ENCODE data around the gene IZUMO4. TPM values are rescaled to one million over a fixed set of nuclear protein-coding genes. Genes with fewer than 3 reads are reported as not detected.
A peak's percentile ranks its signal among the peaks of the same experiment; 100 is the strongest.

The IZUMO4 gene
- total RNA-seq, 4 donors from 2014 or later = 0.93 to 1.4 TPM; not detected in 2

GRCh38 chr19:2060884-2061494 lies 35.7 kb upstream of the IZUMO4 start:
- intact Hi-C loops (cut with DNase I; ENCODE audit: low total_unique reads) = loop anchor here (1.0 to 10.0 kb wide), 6 partner anchors 29 to 1314 kb away; partner anchors contain the start of genes GPX4 and MIDN
- Histone ChIP-seq H3K27me3 (no peaks in the 10 kb centered on the region), H3K27ac (peak overlapping the region; percentile 95 to 100 (median 98)), H3K4me3 (peak overlapping the region; percentile 65 to 96 (median 74)), H3K4me1 (peaks cover 45 to 60% of the 10 kb centered on the region in 2 donors), H3K36me3 (no peaks in the 10 kb centered on the region), H3K9me3 (no peaks in the 10 kb centered on the region)
- DNase-seq (peak in 1 of 2 donors; percentile 80), ATAC-seq (peak; percentile 26 to 33)
- TF ChIP-seq CTCF (IDR thresholded peaks at IDR 0.05 in 4 of 5, conservative IDR thresholded peaks at IDR 0.05 in 1 of 5) (no peak), POLR2A (IDR thresholded peaks at IDR 0.05) (peak; percentile 83 to 99)
- in situ Hi-C loops (cut with MboI; ENCODE audit: low sequenced_read_pairs in 4 of 4) = loop anchor here in 1 of 4 donors (10.0 kb wide), 1 partner anchor 126 kb away; no protein-coding TSS in a partner anchor

- H3K27ac ChIP-seq = peak overlapping the region; percentile 95 to 100 (median 98)
- H3K4me1 ChIP-seq = peaks cover 42 to 57% of the 10 kb centered on the region in 2 donors
- no peaks in the 10 kb centered on the region for H3K27me3 ChIP-seq
- ATAC-seq (peak; percentile 57 to 64), DNase-seq (peak; percentile 98 to 99)
- peak overlapping the region; percentile 65 to 96 (median 74) for H3K4me3 ChIP-seq
- no peaks in the 10 kb centered on the region for H3K36me3 ChIP-seq
- in situ Hi-C loops (cut with MboI; ENCODE audit: low sequenced_read_pairs in 4 of 4) (loop anchor here in 1 of 4 donors (10.0 kb wide), 1 partner anchor 127 kb away; no protein-coding TSS in a partner anchor), intact Hi-C loops (cut with DNase I; ENCODE audit: low total_unique reads) (loop anchor here (1.0 to 10.0 kb wide), 6 partner anchors 29 to 1313 kb away; partner anchors contain the start of genes GPX4 and MIDN)
- H3K9me3 ChIP-seq = no peaks in the 10 kb centered on the region
- TF ChIP-seq CTCF (IDR thresholded peaks at IDR 0.05 in 4 of 5, conservative IDR thresholded peaks at IDR 0.05 in 1 of 5) = no peak
- peak; percentile 88 to 95 for TF ChIP-seq POLR2A (IDR thresholded peaks at IDR 0.05)
Measured at GRCh38 chr19:2061495-2062388, 35.0 kb upstream of the IZUMO4 start.

- Histone ChIP-seq H3K36me3 (no peaks in the 10 kb centered on the region), H3K4me1 (peaks cover 42 to 51% of the 10 kb centered on the region in 2 donors), H3K4me3 (peak overlapping the region in 3 of 4 donors; percentile 55 to 69 (median 57)), H3K27ac (peak overlapping the region; percentile 95 to 100 (median 98)), H3K27me3 (no peaks in the 10 kb centered on the region), H3K9me3 (no peaks in the 10 kb centered on the region)
- DNase-seq (no peak), ATAC-seq (no peak)
- in situ Hi-C loops (cut with MboI; ENCODE audit: low sequenced_read_pairs in 4 of 4) = loop anchor here in 1 of 4 donors (10.0 kb wide), 1 partner anchor 128 kb away; no protein-coding TSS in a partner anchor
- TF ChIP-seq POLR2A (IDR thresholded peaks at IDR 0.05) = no peak
- TF ChIP-seq CTCF (IDR thresholded peaks at IDR 0.05 in 4 of 5, conservative IDR thresholded peaks at IDR 0.05 in 1 of 5) = no peak
- intact Hi-C loops (cut with DNase I; ENCODE audit: low total_unique reads) = loop anchor here (5.0 to 10.0 kb wide), 5 partner anchors 565 to 1312 kb away; partner anchors contain the start of genes GPX4 and MIDN
Measured at GRCh38 chr19:2062389-2062729, 34.4 kb upstream of the IZUMO4 start.

- H3K36me3 ChIP-seq = no peaks in the 10 kb centered on the region
- no peaks in the 10 kb centered on the region for H3K27me3 ChIP-seq
- H3K4me1 ChIP-seq = peaks cover 42 to 51% of the 10 kb centered on the region in 2 donors
- H3K9me3 ChIP-seq = no peaks in the 10 kb centered on the region
- DNase-seq (no peak), ATAC-seq (no peak)
- in situ Hi-C loops (cut with MboI; ENCODE audit: low sequenced_read_pairs in 4 of 4) (loop anchor here in 1 of 4 donors (10.0 kb wide), 1 partner anchor 128 kb away; no protein-coding TSS in a partner anchor), intact Hi-C loops (cut with DNase I; ENCODE audit: low total_unique reads) (loop anchor here (5.0 to 10.0 kb wide), 5 partner anchors 565 to 1312 kb away; partner anchors contain the start of genes GPX4 and MIDN)
- TF ChIP-seq CTCF (IDR thresholded peaks at IDR 0.05 in 4 of 5, conservative IDR thresholded peaks at IDR 0.05 in 1 of 5) (no peak), POLR2A (IDR thresholded peaks at IDR 0.05) (no peak)
- H3K4me3 ChIP-seq = no peak overlapping the region
- peak overlapping the region; percentile 95 to 100 (median 98) for H3K27ac ChIP-seq
Measured at GRCh38 chr19:2062770-2063169, 33.9 kb upstream of the IZUMO4 start.

Data from gastrocnemius medialis (tissue), 4 donors.